Measurements from ENCODE around the gene GUSB.

The GUSB gene

GRCh38 chr7:65926588-65926987, 55.4 kb downstream of the GUSB start:
- no peak for DNase-seq

GRCh38 chr7:65925040-65925439, 57.0 kb downstream of the GUSB start:
- no peak for DNase-seq

DNA sequence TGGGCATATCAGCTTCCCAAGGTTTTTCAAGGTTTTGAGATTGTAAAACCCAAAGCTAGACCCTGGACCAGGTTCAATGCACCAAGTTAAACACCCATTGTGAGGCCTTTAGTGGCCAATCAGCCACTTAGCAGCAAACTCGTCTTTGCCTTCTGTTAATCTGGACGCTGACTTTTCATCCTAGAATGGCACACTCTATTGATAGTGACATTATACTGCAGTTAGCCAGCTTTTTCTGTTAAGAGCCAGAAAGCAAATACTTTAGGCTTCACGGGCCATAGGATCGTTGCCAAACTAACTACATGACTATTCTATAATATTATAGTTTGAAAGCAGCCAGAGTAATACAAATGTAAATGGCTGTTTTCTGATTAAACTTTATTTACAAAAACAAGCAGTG, 57.8 kb downstream of the GUSB start:
- no peak for DNase-seq

DNA sequence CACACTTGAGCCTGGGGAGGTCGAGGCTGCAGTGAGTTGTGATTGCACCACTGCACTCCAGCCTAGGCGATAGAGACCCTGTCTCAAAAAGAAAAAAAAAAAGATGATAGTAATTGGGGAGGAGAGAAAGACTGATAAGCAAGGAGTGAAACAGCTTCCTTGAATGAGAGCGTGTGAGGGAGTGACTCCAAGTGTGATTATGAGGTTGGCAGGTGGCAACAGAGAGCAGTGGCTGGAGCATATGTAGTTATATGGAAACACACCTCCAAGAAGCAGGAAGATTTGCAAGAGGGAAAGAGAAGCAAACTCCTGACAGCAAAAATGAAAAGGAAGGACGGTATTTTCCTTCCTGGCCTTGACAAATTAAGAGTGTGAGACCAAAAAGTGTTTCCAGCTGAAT, 58.7 kb downstream of the GUSB start:
- no peak for DNase-seq

DNA sequence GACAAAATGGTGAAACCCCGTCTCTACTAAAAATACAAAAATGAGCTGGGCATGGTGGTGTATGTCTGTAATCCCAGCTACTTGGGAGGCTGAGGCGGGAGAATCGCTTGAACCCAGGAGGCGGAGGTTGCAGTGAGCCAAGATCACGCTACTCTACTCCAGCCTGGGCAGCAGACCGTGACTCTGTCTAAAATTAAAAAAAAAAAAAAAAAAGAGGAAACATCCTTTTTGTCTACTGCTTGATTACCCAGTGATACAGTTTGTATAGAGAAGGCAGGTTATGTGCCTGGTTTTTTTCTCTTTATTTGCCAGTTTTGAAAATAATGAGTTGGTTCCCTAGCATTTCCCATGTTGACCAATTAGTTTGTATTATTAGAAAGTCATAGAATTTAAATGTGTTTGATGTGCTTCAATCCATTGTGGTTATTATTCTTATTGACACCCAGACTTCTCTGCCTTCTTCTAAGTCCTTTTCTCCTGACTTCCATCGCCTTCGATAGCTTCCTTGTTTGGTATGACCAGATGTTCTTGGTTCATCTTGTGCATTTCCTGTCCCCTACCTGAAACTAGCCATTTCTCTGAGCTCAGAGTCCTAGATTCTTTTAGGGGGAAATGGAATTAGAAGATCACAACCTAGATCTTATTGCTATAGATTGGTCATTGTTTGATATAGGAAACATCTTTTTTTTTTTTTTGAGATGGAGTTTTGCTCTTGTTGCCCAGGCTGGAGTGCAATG, 65.9 kb downstream of the GUSB start:
- no peak for DNase-seq

DNA sequence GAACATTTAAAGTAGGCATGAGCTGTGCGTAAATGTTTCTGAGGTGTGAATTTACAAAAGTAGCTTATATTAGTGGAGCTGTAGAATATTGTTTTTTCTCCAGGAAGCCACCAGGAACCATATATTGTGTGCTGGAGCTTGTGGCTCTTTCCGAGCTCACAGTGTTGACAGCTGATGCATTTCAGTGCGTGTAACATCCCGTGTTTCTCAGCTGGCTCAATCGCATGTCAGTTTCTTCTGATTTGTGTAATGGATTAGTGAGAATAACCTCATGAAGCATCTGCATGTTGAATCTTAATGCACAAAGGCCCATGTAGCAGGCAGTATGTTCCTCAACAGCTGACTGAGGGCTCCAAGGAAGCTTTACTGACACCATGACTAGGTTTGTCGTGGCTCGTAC, 69.8 kb downstream of the GUSB start:
- no peak for DNase-seq

Data from NCI-H1092 (cell line).